ENCODE results near the gene FDX1. TPM values are rescaled to one million over a fixed set of nuclear protein-coding genes. Genes with fewer than 3 reads are reported as not detected.
A peak's percentile ranks its signal among the peaks of the same experiment; 100 is the strongest.

Gene FDX1
- total and polyA plus RNA-seq, 4 donors: 11.0 to 16.2 (median 14.5) TPM

DNA sequence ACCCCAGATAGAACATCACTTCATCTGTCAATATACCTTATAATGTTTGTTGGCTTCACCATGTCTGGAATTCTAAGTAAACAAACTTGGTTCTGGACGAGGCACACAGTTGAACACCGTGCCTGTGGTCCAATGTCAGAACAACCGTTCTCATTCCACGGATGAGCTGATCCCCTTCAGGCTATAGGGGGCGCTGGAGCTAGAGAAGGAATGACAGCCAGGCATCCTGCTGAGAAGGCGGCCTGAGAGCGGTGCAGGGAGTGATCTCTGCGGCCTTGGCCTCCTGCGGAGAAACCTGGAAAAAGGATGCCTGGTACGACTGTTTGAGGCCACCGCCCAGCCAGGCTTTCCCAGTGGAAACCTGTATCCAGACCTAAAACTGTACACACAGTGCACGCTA, 48.7 kb downstream of the FDX1 start:
- no peak for DNase-seq
- no peak overlapping the region for H3K9ac ChIP-seq (ENCODE audit: insufficient read depth in 1 of 2, low read length in 2 of 2)

DNA sequence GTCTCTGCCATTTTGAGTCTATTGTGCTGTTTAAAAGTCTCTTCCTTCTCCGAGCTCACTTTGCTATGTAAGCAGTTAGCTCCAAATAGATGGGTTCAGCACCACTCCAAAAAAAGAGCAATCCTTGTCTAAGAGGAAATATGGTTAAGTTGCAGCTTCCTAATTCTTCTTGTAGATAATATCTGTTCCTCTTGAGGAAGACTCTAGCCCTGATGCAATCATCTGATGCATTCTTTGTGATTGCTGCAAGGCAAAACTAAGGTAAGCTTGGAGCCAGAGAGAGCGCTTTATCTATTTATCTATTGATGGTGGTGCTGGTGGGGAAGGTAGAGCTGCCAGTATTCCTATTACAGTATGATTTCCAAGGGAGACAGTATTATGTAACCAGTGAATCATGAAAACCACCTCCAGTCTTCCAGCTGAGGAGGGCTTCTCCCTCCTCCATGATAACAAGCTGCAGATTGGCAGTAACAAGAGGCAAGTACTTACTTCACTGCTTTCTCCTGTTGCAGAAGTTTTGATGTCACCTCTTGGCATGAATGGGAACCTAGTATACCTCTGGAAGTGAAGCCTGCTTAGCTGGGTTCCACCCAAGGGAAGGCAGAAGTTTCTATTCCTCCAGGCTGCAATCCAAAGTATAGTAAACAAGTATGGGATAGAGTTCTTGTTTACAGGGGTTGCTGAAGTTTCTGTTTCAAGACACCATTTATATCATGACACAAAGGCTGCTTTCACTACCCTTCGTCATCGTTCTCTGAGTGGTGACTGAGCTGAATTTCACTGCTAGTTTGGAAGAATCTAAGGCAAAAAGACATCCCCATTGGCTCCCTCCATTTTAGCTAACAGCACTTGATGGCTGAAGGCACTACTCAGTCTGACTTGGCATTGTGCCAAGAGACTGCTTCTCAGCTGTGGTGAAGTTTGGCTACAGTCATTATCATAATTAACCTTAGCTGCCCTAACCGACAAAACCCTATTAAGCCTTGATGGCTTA, 49.7 kb downstream of the FDX1 start:
- DNase-seq: peak in 2 of 3 donors; percentile 60 to 63
- H3K27me3 ChIP-seq (ENCODE audit: control insufficient read depth in 3 of 3, insufficient read depth in 3 of 3, low read length in 2 of 3): no peaks in the 10 kb centered on the region
- H3K9ac ChIP-seq (ENCODE audit: insufficient read depth in 1 of 2, low read length in 2 of 2): no peak overlapping the region
- WGBS, 2 donors: 54 to 62% methylated on average over 5 of the region's 5 CpGs
- H3K27ac ChIP-seq (ENCODE audit: low read depth in 1 of 2, low read length in 1 of 2): no peak overlapping the region
- H3K4me1 ChIP-seq (ENCODE audit: control insufficient read depth in 5 of 5, insufficient read depth in 5 of 5, low read length in 5 of 5): peaks cover 0 to 19% (median 9%) of the 10 kb centered on the region in 5 donors
- TF ChIP-seq, protein P1, sequence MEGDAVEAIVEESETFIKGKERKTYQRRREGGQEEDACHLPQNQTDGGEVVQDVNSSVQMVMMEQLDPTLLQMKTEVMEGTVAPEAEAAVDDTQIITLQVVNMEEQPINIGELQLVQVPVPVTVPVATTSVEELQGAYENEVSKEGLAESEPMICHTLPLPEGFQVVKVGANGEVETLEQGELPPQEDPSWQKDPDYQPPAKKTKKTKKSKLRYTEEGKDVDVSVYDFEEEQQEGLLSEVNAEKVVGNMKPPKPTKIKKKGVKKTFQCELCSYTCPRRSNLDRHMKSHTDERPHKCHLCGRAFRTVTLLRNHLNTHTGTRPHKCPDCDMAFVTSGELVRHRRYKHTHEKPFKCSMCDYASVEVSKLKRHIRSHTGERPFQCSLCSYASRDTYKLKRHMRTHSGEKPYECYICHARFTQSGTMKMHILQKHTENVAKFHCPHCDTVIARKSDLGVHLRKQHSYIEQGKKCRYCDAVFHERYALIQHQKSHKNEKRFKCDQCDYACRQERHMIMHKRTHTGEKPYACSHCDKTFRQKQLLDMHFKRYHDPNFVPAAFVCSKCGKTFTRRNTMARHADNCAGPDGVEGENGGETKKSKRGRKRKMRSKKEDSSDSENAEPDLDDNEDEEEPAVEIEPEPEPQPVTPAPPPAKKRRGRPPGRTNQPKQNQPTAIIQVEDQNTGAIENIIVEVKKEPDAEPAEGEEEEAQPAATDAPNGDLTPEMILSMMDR (IDR thresholded peaks at IDR 0.05; ENCODE audit: control extremely low read depth, extremely low read depth): no peak
- ATAC-seq (ENCODE audit: insufficient read depth, low FRiP score): peak; percentile 35
- no peaks in the 10 kb centered on the region for H3K36me3 ChIP-seq (ENCODE audit: control insufficient read depth in 4 of 4, insufficient read depth in 4 of 4, low read length in 4 of 4)
- no peaks in the 10 kb centered on the region for H3K9me3 ChIP-seq (ENCODE audit: control insufficient read depth in 4 of 4, insufficient read depth in 3 of 4, low read length in 3 of 4)
- H3K4me3 ChIP-seq: no peak overlapping the region

More for the DNA sequence above, 48.7 kb downstream of the FDX1 start:
- ATAC-seq (ENCODE audit: insufficient read depth, low FRiP score): no peak
- TF ChIP-seq, protein P1 (IDR thresholded peaks at IDR 0.05; ENCODE audit: control extremely low read depth, extremely low read depth): no peak
- H3K27me3 ChIP-seq (ENCODE audit: control insufficient read depth in 3 of 3, insufficient read depth in 3 of 3, low read length in 2 of 3): no peaks in the 10 kb centered on the region
- H3K4me3 ChIP-seq: no peak overlapping the region
- no peak overlapping the region for H3K27ac ChIP-seq (ENCODE audit: low read depth in 1 of 2, low read length in 1 of 2)
- no peaks in the 10 kb centered on the region for H3K36me3 ChIP-seq (ENCODE audit: control insufficient read depth in 4 of 4, insufficient read depth in 4 of 4, low read length in 4 of 4)
- peaks cover 0 to 20% (median 12%) of the 10 kb centered on the region in 5 donors for H3K4me1 ChIP-seq (ENCODE audit: control insufficient read depth in 5 of 5, insufficient read depth in 5 of 5, low read length in 5 of 5)
- H3K9me3 ChIP-seq (ENCODE audit: control insufficient read depth in 4 of 4, insufficient read depth in 3 of 4, low read length in 3 of 4): no peaks in the 10 kb centered on the region
- 85% methylated on average over 12 of the region's 12 CpGs for WGBS, 2 donors

DNA sequence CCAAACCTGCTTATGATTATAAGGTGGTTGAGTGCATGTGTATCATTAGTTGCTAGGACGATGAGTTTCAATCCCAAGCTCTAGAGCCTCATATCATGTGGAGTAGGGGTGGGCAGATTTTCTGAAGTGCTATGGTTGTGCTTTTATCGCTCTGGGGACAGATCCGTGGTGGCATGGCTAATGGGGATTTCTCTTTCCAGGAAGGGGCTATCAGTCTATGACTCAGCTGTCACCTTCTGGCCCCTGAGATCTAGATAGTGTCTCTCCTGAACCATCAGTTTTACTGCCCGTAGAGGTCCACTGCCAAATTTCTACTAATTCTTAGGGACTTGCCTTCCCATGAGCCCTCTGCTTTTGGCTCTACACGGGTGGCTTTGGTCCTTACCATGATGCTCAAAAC, 51.8 kb downstream of the FDX1 start:
- TF ChIP-seq, protein P1 (IDR thresholded peaks at IDR 0.05; ENCODE audit: control extremely low read depth, extremely low read depth): no peak
- Histone ChIP-seq H3K36me3 (ENCODE audit: control insufficient read depth in 4 of 4, insufficient read depth in 4 of 4, low read length in 4 of 4) (no peaks in the 10 kb centered on the region), H3K9me3 (ENCODE audit: control insufficient read depth in 4 of 4, insufficient read depth in 3 of 4, low read length in 3 of 4) (no peaks in the 10 kb centered on the region), H3K27ac (ENCODE audit: low read depth in 1 of 2, low read length in 1 of 2) (no peak overlapping the region), H3K4me3 (no peak overlapping the region), H3K27me3 (ENCODE audit: control insufficient read depth in 3 of 3, insufficient read depth in 3 of 3, low read length in 2 of 3) (no peaks in the 10 kb centered on the region), H3K9ac (ENCODE audit: insufficient read depth in 1 of 2, low read length in 2 of 2) (no peak overlapping the region), H3K4me1 (ENCODE audit: control insufficient read depth in 5 of 5, insufficient read depth in 5 of 5, low read length in 5 of 5) (peaks cover 0 to 13% (median 2%) of the 10 kb centered on the region in 5 donors)
- ATAC-seq (ENCODE audit: insufficient read depth, low FRiP score) (no peak), DNase-seq (no peak)
- 92 to 95% methylated on average over 5 of the region's 5 CpGs for WGBS, 2 donors
